HepG2 (cell line): ENCODE data around the gene EPHA3. TPM values are rescaled to one million over a fixed set of nuclear protein-coding genes. Genes with fewer than 3 reads are reported as not detected.

Source experiments
- ATAC-seq: fragments of 200-7000 bp; cut with Tn5 transposase; 3 replicates; pipeline ENCODE4 v1.9.1; 2020; ENCODE audit warnings: mild to moderate bottlenecking, moderate library complexity
- BruUV-seq: library from RNA; stranded (reverse); fragments of 400-500 nt; replicated peaks from 2 replicates; lab custom pipeline; 2021; lab: Mats Ljungman, UMichigan
- CTCF ChIA-PET: fragments of 300-600 bp; formaldehyde crosslinking; extraction: SDS; loops from one replicate; lab custom pipeline; 2021; ENCODE audit warnings: low total read pairs, inconsistent platforms, low intra/inter-chr PET ratio; lab: Yijun Ruan, JAX
- POLR2A ChIA-PET: fragments of 350-600 bp; sonication (Branson Sonifier 250); formaldehyde crosslinking; loops from one replicate; lab custom pipeline; 2020; ENCODE audit warnings: antibody characterized with exemption, inconsistent platforms; lab: Yijun Ruan, JAX
- DNase-seq: peaks from one replicate; pipeline ENCODE4 v3.0.0-alpha.2; 2015; ENCODE audit warnings: low spot score
- FAIRE-seq: peaks from 3 replicates; lab custom pipeline; 2011; peaks lifted over from hg19 to GRCh38; lab: Jason Lieb, UNC
- H2AFZ ChIP-seq: one replicate; pipeline ENCODE4 v1.6.1; 2011; ENCODE audit warnings: low read length, inconsistent platforms
- H3K27ac ChIP-seq: fragments of 300-600 bp; 3 replicates; pipeline ENCODE4 v1.8.0; 2011; ENCODE audit warnings: mixed run types, mild to moderate bottlenecking, mixed read lengths, low read length, inconsistent platforms; ENCODE audit not compliant: insufficient read depth; ENCODE audit errors: extremely low read length
- H3K27me3 ChIP-seq, 2 experiments: fragments of 200-600 bp in 1 of 2; 2 replicates in 1 of 2; 3 replicates in 1 of 2; pipeline versions ENCODE4 v1.6.0 to v1.8.0; 2011; ENCODE audit warnings: low read length in 2 of 2, mild to moderate bottlenecking in 2 of 2, moderate library complexity in 2 of 2, inconsistent platforms in 1 of 2; ENCODE audit not compliant: insufficient read depth in 2 of 2, control insufficient read depth in 1 of 2
- H3K36me3 ChIP-seq, 2 experiments: fragments of 200-600 bp in 1 of 2; replicated peaks in 1 of 2; 2 replicates in 1 of 2; 3 replicates in 1 of 2; pipeline versions ENCODE4 v1.5.1 to v1.8.0; 2011; ENCODE audit warnings: low read length in 2 of 2, inconsistent platforms in 1 of 2; ENCODE audit not compliant: insufficient read depth in 2 of 2, control insufficient read depth in 1 of 2
- H3K4me1 ChIP-seq: 2 replicates; pipeline ENCODE4 v1.5.1; 2012; ENCODE audit warnings: low read length, inconsistent platforms; ENCODE audit not compliant: insufficient read depth
- H3K4me2 ChIP-seq: 2 replicates; pipeline ENCODE4 v1.6.0; 2011; ENCODE audit warnings: low read depth, low read length, inconsistent platforms
- H3K4me3 ChIP-seq, 3 experiments: fragments of 200-600 bp in 1 of 3; sonication (generic), shearing (Covaris generic) in 1 of 3; replicated peaks in 1 of 3; 2 replicates each; pipeline ENCODE4 v1.5.1; 2011 to 2016; ENCODE audit warnings: low read length in 3 of 3, inconsistent platforms in 2 of 3, low read depth in 2 of 3, mild to moderate bottlenecking in 2 of 3, control low read depth in 1 of 3, mixed read lengths in 1 of 3; ENCODE audit not compliant: insufficient read depth in 1 of 3
- H3K79me2 ChIP-seq: one replicate; pipeline ENCODE4 v1.6.1; 2011; ENCODE audit warnings: low read length, inconsistent platforms; ENCODE audit not compliant: insufficient read depth
- H3K9ac ChIP-seq: 2 replicates; pipeline ENCODE4 v1.6.0; 2011; ENCODE audit warnings: mild to moderate bottlenecking, low read depth, low read length, inconsistent platforms; ENCODE audit not compliant: insufficient read depth
- H3K9me3 ChIP-seq: 2 replicates; pipeline ENCODE4 v1.5.1; 2012; ENCODE audit warnings: mild to moderate bottlenecking, low read length
- H4K20me1 ChIP-seq: 2 replicates; pipeline ENCODE4 v1.6.0; 2011; ENCODE audit warnings: inconsistent platforms, mild to moderate bottlenecking, low read length, moderate library complexity; ENCODE audit not compliant: insufficient read depth
- CAMTA2 ChIP-seq: sonication (generic); formaldehyde crosslinking; IDR thresholded peaks from 2 replicates; pipeline ENCODE4 v1.4.0; 2020; ENCODE audit warnings: mild to moderate bottlenecking, missing genetic modification reagents, borderline replicate concordance
- NBN ChIP-seq: fragments of 450-650 bp; conservative IDR thresholded peaks from 2 replicates; pipeline ENCODE4 v1.6.1; 2017
- ZFP36L2 ChIP-seq: sonication (generic); formaldehyde crosslinking; IDR thresholded peaks from 2 replicates; pipeline ENCODE4 v1.4.0; 2020; ENCODE audit warnings: missing genetic modification reagents
- ZNF777 ChIP-seq: sonication (generic); formaldehyde crosslinking; IDR thresholded peaks from 2 replicates; pipeline ENCODE4 v1.4.0; 2020; ENCODE audit warnings: missing genetic modification reagents
- WGBS: methylation state at CpG from one replicate; pipeline ENCODE4 v1.1.6; 2017; ENCODE audit warnings: low lambda C conversion rate; 5-methylcytosine and 5-hydroxymethylcytosine counted together
- in situ Hi-C: cut with HindIII; loops from 2 replicates; pipeline ENCODE4 v1.10.0; 2017; ENCODE audit warnings: low pct_unique_long_range_greater_than_20kb; ENCODE audit not compliant: extremely low pct_ligation_motif_present
- intact Hi-C: fragments of 100-400 bp; cut with micrococcal nuclease; formaldehyde crosslinking; loops from one replicate; pipeline ENCODE4 v1.10.0; 2022; ENCODE audit not compliant: unreplicated experiment
- polyA plus RNA-seq, 8 experiments: library from polyadenylated mRNA; depleted of rRNA in 3 of 8; stranded (reverse) in 7 of 8; unstranded in 1 of 8; fragments of >200 nt; fragmentation: Illumina TruSeq in 4 of 8; extraction: Trizol in 4 of 8; gene quantifications; 2 replicates each; pipeline versions ENCODE4 v1.2.1 to v1.2.3, GENCODE V29; 2011 to 2016; ENCODE audit warnings: low read depth in 4 of 8, missing spikeins in 1 of 8, mixed read lengths in 1 of 8; ENCODE audit not compliant: insufficient read depth in 1 of 8
- total RNA-seq, 5 experiments: library from RNA; depleted of rRNA; stranded (reverse); fragments of >200 nt; fragmentation: Illumina TruSeq; extraction: Trizol; gene quantifications; 2 replicates each; pipeline ENCODE4 v1.2.3, GENCODE V29; 2016; ENCODE audit warnings: low read depth in 1 of 5
- TF ChIP-seq, protein P1 (sequence below): IDR thresholded peaks from 2 replicates; pipeline ENCODE4 v1.6.1; 2016; ENCODE audit warnings: mild to moderate bottlenecking
- TF ChIP-seq, protein P2 (sequence below): sonication (generic); formaldehyde crosslinking; IDR thresholded peaks from 2 replicates; pipeline ENCODE4 v1.4.0; 2020; ENCODE audit warnings: mild to moderate bottlenecking, low read depth, missing genetic modification reagents

Gene EPHA3
- total and polyA plus RNA-seq, 2 of the 13 experiments (the other 11 are each of a cell fraction or from before 2014, with no cell fraction given), result 0.01 TPM; not detected in 1

DNA sequence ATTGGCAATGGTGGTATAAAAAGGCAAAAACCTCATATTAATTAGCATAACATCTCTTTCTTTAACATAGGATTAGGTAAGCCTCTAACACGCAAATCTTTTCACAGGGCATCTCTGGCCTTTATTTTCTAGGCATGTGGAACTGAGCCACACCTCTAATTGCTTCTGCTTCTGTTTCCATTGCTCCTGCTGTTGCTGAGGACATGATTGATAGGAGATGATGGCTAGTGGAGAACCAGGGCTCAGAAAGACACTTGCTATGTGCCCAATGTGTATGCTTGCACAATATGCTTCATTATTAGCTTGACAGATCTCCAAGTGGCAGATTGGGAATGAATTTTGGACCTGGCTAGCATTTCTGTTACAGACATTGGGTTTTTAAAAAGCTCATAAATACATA, 114.5 kb downstream of the EPHA3 start:
- no peaks in the 10 kb centered on the region for H3K9me3 ChIP-seq
- no peaks in the 10 kb centered on the region for H3K36me3 ChIP-seq
- ChIA-PET CTCF (no interaction called here), POLR2A (no interaction called here)
- H3K4me3 ChIP-seq, result no peak overlapping the region
- no peaks in the 10 kb centered on the region for H4K20me1 ChIP-seq
- H3K4me2 ChIP-seq, result no peak overlapping the region
- no peak overlapping the region for H3K9ac ChIP-seq
- DNase-seq (no peak), FAIRE-seq (no peak), ATAC-seq (no peak)
- in situ Hi-C loops (no loop called here), intact Hi-C loops (no loop called here)
- H2AFZ ChIP-seq, result no peak overlapping the region
- TF ChIP-seq CAMTA2 (CRISPR knock-in tag), result no peak
- TF ChIP-seq NBN, result no peak
- TF ChIP-seq, protein P1, sequence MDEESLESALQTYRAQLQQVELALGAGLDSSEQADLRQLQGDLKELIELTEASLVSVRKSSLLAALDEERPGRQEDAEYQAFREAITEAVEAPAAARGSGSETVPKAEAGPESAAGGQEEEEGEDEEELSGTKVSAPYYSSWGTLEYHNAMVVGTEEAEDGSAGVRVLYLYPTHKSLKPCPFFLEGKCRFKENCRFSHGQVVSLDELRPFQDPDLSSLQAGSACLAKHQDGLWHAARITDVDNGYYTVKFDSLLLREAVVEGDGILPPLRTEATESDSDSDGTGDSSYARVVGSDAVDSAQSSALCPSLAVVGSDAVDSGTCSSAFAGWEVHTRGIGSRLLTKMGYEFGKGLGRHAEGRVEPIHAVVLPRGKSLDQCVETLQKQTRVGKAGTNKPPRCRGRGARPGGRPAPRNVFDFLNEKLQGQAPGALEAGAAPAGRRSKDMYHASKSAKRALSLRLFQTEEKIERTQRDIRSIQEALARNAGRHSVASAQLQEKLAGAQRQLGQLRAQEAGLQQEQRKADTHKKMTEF (CRISPR knock-in tag), result no peak
- no peak for TF ChIP-seq ZFP36L2 (CRISPR knock-in tag)
- TF ChIP-seq ZNF777 (CRISPR knock-in tag), result no peak
- TF ChIP-seq, protein P2, sequence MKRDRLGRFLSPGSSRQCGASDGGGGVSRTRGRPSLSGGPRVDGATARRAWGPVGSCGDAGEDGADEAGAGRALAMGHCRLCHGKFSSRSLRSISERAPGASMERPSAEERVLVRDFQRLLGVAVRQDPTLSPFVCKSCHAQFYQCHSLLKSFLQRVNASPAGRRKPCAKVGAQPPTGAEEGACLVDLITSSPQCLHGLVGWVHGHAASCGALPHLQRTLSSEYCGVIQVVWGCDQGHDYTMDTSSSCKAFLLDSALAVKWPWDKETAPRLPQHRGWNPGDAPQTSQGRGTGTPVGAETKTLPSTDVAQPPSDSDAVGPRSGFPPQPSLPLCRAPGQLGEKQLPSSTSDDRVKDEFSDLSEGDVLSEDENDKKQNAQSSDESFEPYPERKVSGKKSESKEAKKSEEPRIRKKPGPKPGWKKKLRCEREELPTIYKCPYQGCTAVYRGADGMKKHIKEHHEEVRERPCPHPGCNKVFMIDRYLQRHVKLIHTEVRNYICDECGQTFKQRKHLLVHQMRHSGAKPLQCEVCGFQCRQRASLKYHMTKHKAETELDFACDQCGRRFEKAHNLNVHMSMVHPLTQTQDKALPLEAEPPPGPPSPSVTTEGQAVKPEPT (CRISPR knock-in tag), result no peak
- H3K4me1 ChIP-seq, result no peaks in the 10 kb centered on the region
- H3K79me2 ChIP-seq, result no peaks in the 10 kb centered on the region
- BruUV-seq, result no TSS peak
- WGBS, result 0% methylated on average over 1 of the region's 1 CpG
- no peak overlapping the region for H3K27ac ChIP-seq
- H3K27me3 ChIP-seq, result no peaks in the 10 kb centered on the region
